Esophagus muscularis mucosa (tissue), 4 donors: ENCODE results near the gene CD164. TPM values are rescaled to one million over a fixed set of nuclear protein-coding genes. Genes with fewer than 3 reads are reported as not detected.
"Not testable (repeated sequence)": the region's sequence is repeated elsewhere in the genome, so short reads cannot be mapped to it uniquely, and the experiment has no call there.

Experiments used
- DNase-seq: peaks from one replicate; pipeline ENCODE4 v3.0.0-alpha.2; 2017; ENCODE audit errors: extremely low spot score
- H3K27ac ChIP-seq, 4 donors: fragments of 200-600 bp; sonication (generic); replicated peaks in 1 of 4; 1 replicate in 3 of 4; 2 replicates in 1 of 4; pipeline ENCODE4 v1.5.1; 2016 to 2019; ENCODE audit warnings: mild to moderate bottlenecking in 1 of 4
- H3K27me3 ChIP-seq, 4 donors: fragments of 200-600 bp; sonication (generic); one replicate each; pipeline versions ENCODE4 v1.5.1 to v1.6.0; 2016 to 2019
- H3K36me3 ChIP-seq, 4 donors: fragments of 200-600 bp; sonication (generic); one replicate each; pipeline ENCODE4 v1.5.1; 2016 to 2019
- H3K4me1 ChIP-seq, 4 donors: fragments of 200-600 bp; sonication (generic); one replicate each; pipeline ENCODE4 v1.5.1; 2016 to 2019
- H3K4me3 ChIP-seq, 4 donors: fragments of 200-600 bp; sonication (generic); 1 replicate in 2 of 4; 2 replicates in 2 of 4; pipeline ENCODE4 v1.5.1; 2016 to 2019; ENCODE audit warnings: mild to moderate bottlenecking in 4 of 4, moderate library complexity in 1 of 4
- H3K9me3 ChIP-seq, 4 donors: fragments of 200-600 bp; sonication (generic); 1 replicate in 3 of 4; 2 replicates in 1 of 4; pipeline ENCODE4 v1.5.1; 2016 to 2019
- CTCF ChIP-seq, 3 experiments: fragments of 200-600 bp in 2 of 3; fragments of 450-650 bp in 1 of 3; sonication (generic) in 2 of 3; IDR thresholded peaks; one replicate each; pipeline ENCODE4 v1.5.1; 2017 to 2019; ENCODE audit warnings: antibody characterized with exemption in 3 of 3, mild to moderate bottlenecking in 2 of 3, moderate library complexity in 1 of 3
- EP300 ChIP-seq: sonication (generic); formaldehyde crosslinking; IDR thresholded peaks from one replicate; pipeline ENCODE4 v1.6.1; 2017; ENCODE audit warnings: antibody characterized with exemption
- POLR2A ChIP-seq: fragments of 450-650 bp; IDR thresholded peaks from one replicate; pipeline ENCODE4 v1.6.1; 2017; ENCODE audit warnings: antibody characterized with exemption, moderate library complexity, mild to moderate bottlenecking, low read depth
- POLR2AphosphoS5 ChIP-seq, 2 donors: sonication (generic); formaldehyde crosslinking; IDR thresholded peaks; one replicate each; pipeline ENCODE4 v1.6.1; 2017; ENCODE audit warnings: antibody characterized with exemption in 2 of 2
- WGBS: methylation state at CpG from one replicate; pipeline ENCODE4 v1.1.5; 2018; 5-methylcytosine and 5-hydroxymethylcytosine counted together
- intact Hi-C: fragments of 100-400 bp; cut with DNase I; formaldehyde crosslinking; loops from one replicate; pipeline ENCODE4 v1.15.1; 2023
- total RNA-seq, 4 donors: library from RNA; depleted of rRNA; stranded (reverse); fragments of >200 nt; gene quantifications; one replicate each; pipeline versions ENCODE4 v1.1.0 to v1.2.1, GENCODE V29; 2016

The CD164 gene
- total RNA-seq, 4 donors from 2014 or later, result 94.4 to 139 (median 120) TPM

GRCh38 chr6:109336221-109336961, 45.9 kb downstream of the CD164 start:
- peaks cover 4 to 9% (median 7%) of the 10 kb centered on the region in 4 donors for H3K4me1 ChIP-seq
- TF ChIP-seq EP300 (no peak), POLR2A (no peak), POLR2AphosphoS5 (IDR thresholded peaks at IDR 0.05) (no peak), CTCF (IDR thresholded peaks at IDR 0.05) (no peak)
- H3K36me3 ChIP-seq, result no peaks in the 10 kb centered on the region
- no peak for DNase-seq
- H3K27me3 ChIP-seq, result no peaks in the 10 kb centered on the region
- H3K27ac ChIP-seq, result no peak overlapping the region
- WGBS, result 26% methylated on average over 3 of the region's 3 CpGs
- intact Hi-C loops, result no loop called here
- no peaks in the 10 kb centered on the region for H3K9me3 ChIP-seq
- H3K4me3 ChIP-seq, result no peak overlapping the region

GRCh38 chr6:109333870-109334269, 48.4 kb downstream of the CD164 start:
- intact Hi-C loops, H3K27me3 ChIP-seq, DNase-seq, H3K9me3 ChIP-seq, H3K4me3 ChIP-seq, H3K4me1 ChIP-seq, H3K27ac ChIP-seq, H3K36me3 ChIP-seq: not testable (repeated sequence)
- WGBS, result 90% methylated on average over 1 of the region's 1 CpG

GRCh38 chr6:109332748-109333147, 49.5 kb downstream of the CD164 start:
- Histone ChIP-seq H3K27ac (no peak overlapping the region), H3K9me3 (no peaks in the 10 kb centered on the region), H3K36me3 (no peaks in the 10 kb centered on the region), H3K4me1 (peaks cover 4 to 9% (median 7%) of the 10 kb centered on the region in 4 donors), H3K27me3 (no peaks in the 10 kb centered on the region), H3K4me3 (no peak overlapping the region)
- intact Hi-C loops, result no loop called here
- no peak for DNase-seq
- TF ChIP-seq POLR2A (no peak), POLR2AphosphoS5 (IDR thresholded peaks at IDR 0.05) (no peak), CTCF (IDR thresholded peaks at IDR 0.05) (no peak), EP300 (no peak)
- WGBS, result 75% methylated on average over 1 of the region's 2 CpGs

GRCh38 chr6:109331081-109331480, 51.2 kb downstream of the CD164 start:
- no peaks in the 10 kb centered on the region for H3K9me3 ChIP-seq
- TF ChIP-seq POLR2A (no peak), CTCF (IDR thresholded peaks at IDR 0.05) (no peak), EP300 (no peak), POLR2AphosphoS5 (IDR thresholded peaks at IDR 0.05) (no peak)
- no peaks in the 10 kb centered on the region for H3K4me1 ChIP-seq
- no peaks in the 10 kb centered on the region for H3K27me3 ChIP-seq
- H3K36me3 ChIP-seq, result no peaks in the 10 kb centered on the region
- no peak for DNase-seq
- intact Hi-C loops, result no loop called here
- H3K27ac ChIP-seq, result no peak overlapping the region
- no peak overlapping the region for H3K4me3 ChIP-seq

- Histone ChIP-seq H3K27me3 (no peaks in the 10 kb centered on the region), H3K27ac (no peak overlapping the region), H3K36me3 (no peaks in the 10 kb centered on the region), H3K4me3 (no peak overlapping the region), H3K4me1 (no peaks in the 10 kb centered on the region), H3K9me3 (no peaks in the 10 kb centered on the region)
- no peak for DNase-seq
- 78% methylated on average over 2 of the region's 2 CpGs for WGBS
- no peak for TF ChIP-seq CTCF (IDR thresholded peaks at IDR 0.05)
- intact Hi-C loops, result no loop called here
Measured at GRCh38 chr6:109330263-109330662, 52.0 kb downstream of the CD164 start.
